GM21528 (cell line): ENCODE data around the gene LSAMP.
"Not testable (repeated sequence)": the region's sequence is repeated elsewhere in the genome, so short reads cannot be mapped to it uniquely, and the experiment has no call there.

Source experiments
- ATAC-seq: cut with Tn5 transposase; IDR thresholded peaks from one replicate; pipeline ENCODE4 v1.9.1; 2021; ENCODE audit warnings: mild to moderate bottlenecking, moderate library complexity; ENCODE audit not compliant: unreplicated experiment, low FRiP score

Gene LSAMP

GRCh38 chr3:116253511-116253910 is 191.8 kb downstream of the LSAMP start:
- ATAC-seq: no peak

DNA sequence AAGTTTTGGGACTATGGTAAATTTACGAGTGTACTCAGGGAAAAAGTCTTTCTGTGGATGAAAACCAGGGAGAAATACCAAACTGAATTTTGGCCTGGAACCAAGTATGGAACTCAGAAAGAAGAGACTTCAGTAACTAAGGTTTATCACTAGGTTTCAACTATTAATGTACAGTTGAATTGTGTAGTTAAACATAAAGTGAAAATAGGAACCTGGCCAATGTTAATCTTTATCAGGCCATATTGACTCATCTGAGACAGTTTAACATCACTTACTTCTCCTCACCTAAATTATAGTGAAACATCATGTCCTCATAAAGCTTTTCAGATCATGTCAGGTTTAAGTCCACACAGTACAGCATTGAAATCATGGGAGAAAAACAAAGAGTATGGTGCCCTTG is 197.7 kb downstream of the LSAMP start:
- ATAC-seq: no peak

GRCh38 chr3:116246406-116246980 is 198.8 kb downstream of the LSAMP start:
- no peak for ATAC-seq

GRCh38 chr3:116242825-116243224 is 202.5 kb downstream of the LSAMP start:
- no peak for ATAC-seq

DNA sequence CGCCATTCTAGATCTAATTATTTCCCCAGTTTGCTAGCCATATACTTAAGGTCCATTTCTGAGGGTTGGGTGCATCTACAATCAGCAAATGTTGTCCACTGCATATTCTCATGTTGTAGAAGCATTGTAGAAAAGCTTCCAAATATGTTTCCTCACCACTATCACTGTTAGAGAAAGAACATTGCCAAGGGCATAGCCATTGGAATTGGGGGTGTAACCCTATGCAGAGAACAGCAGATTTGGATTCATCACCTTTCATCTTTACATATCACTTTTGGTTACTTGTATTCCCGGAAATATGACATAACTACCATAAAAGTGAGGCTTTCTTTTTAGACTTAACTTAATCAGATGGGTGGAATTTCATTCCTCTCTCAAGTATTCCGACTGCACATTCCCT is 203.6 kb downstream of the LSAMP start:
- no peak for ATAC-seq

- ATAC-seq: no peak
These were observed 205.0 kb downstream of the LSAMP start for GRCh38 chr3:116240261-116240660.

- ATAC-seq: no peak
These were observed 206.3 kb downstream of the LSAMP start for GRCh38 chr3:116238846-116239565.

- no peak for ATAC-seq
These were observed 211.5 kb downstream of the LSAMP start for GRCh38 chr3:116233711-116234357.

- ATAC-seq: no peak
These were observed 214.8 kb downstream of the LSAMP start for GRCh38 chr3:116230431-116231020.

GRCh38 chr3:116226266-116226665 is 219.0 kb downstream of the LSAMP start:
- ATAC-seq: no peak

DNA sequence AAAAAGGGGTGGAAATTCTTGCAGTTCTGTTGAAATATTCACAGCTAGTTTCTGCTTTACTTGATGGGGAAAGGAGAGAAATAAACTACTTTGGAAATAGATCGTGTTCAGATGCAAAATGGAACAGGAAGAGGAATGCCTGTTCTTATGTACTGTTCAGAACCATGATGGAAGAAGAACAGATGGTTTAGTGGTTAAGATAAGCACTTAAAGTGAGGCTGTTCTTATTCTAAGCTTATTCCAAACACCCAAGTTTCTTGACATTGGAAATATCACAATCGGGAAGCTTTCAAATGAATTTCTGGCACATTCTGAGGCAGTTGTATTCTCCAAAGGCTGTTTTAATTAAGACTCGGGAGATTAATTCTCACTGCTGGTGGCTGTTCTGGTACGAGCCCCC is 228.5 kb downstream of the LSAMP start:
- ATAC-seq: no peak

DNA sequence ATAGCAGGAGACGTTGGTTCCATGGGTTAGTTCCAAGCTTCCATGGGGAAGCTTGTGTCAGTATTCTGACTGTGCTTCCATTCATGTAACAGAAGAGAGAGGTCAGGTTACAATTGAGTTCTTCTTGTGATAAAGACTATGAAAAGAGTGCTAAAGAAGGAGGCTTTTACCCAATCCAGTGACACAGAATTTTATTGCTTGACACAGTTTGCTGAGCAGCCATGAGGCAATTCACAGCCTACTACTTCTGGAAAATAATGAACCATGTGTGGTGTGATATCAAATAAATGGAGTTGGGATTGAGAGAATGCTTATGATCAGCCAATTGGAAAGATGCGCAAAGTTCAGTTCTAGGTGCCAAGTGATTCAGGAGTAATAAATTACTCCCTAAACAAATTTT is 233.4 kb downstream of the LSAMP start:
- no peak for ATAC-seq

DNA sequence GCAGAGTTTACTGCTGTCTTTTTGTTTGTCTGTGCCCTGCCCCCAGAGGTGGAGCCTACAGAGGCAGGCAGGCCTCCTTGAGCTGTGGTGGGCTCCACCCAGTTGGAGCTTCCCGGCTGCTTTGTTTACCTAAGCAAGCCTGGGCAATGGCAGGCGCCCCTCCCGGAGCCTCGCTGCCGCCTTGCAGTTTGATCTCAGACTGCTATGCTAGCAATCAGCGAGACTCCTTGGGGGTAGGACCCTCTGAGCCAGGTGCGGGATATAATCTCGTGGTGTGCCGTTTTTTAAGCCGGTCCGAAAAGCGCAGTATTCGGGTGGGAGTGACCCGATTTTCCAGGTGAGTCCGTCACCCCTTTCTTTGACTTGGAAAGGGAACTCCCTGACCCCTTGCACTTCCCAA is 236.5 kb downstream of the LSAMP start:
- ATAC-seq: not testable (repeated sequence)

DNA sequence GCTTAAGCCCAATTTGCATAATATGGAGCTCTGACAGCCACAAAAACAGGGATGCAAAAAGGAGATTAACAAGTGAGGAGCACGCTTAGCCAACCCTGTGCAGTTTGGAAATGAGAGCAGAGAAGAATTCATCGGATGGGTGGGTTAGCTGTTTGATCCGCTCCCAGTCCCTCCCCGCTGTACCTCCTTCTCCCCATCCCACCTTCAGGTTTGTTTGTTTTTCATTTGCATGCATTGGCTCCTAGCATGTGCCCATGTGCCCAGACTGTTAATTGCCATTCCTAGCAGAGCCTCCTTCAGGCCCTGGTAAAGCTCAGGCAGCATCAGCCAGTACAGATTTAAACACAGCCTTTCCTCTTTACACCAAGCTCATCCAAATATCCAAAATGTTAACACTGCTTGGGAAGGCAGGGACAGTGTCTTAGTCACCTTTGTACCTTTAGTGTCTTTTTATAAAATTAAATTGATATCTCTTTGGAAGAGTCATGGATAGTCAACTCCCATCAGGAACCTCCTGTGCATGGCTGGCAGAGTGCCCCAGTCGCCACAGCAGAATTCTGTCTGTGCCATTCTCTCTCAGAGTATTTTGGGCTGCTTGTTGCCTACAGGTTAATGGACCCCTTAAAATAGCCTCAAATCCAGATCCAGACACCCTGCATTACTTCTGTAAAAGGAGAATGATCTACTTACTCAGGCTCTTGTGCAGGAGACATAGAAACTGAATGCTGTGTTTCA is 244.2 kb downstream of the LSAMP start:
- no peak for ATAC-seq

GRCh38 chr3:116199063-116199462 is 246.2 kb downstream of the LSAMP start:
- no peak for ATAC-seq

DNA sequence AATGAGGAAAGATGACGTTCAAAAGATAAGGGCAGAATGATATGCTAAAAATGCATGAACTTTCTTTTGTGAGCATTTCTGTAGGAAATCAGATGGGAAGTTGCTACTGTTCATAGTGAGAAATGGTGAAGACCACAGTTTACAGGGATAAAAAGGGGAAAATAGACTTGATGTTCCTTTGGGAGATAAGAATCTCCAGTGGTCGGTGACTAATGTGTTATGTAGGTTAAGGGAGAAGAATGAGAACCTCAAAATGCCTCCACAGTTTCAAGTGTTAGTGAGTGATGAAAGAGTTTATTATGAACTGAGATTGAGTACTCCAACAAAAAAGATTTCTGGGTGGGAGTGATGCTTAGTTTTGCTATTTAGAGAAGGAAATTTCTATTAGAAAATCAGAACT is 247.2 kb downstream of the LSAMP start:
- ATAC-seq: no peak

DNA sequence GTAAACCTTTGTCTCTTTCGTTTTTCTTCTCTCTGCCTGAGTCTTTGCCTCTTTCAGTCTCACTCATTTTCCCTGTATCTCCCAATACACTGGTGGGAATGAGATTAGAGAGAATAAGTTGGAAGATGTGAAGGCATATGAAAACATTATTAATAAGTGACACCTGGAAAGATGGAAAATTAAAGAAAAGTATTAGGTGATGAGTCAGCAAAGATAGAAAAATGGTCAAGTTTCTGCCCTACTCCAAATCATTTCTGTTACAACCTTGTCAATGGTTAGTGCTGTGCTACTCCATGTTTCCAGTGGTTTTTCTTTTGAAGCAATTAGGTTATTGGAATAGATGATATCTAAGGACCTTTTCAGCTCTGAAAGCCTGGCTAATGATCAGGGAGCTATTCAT is 252.8 kb downstream of the LSAMP start:
- no peak for ATAC-seq

GRCh38 chr3:116191409-116191808 is 253.9 kb downstream of the LSAMP start:
- ATAC-seq: no peak

DNA sequence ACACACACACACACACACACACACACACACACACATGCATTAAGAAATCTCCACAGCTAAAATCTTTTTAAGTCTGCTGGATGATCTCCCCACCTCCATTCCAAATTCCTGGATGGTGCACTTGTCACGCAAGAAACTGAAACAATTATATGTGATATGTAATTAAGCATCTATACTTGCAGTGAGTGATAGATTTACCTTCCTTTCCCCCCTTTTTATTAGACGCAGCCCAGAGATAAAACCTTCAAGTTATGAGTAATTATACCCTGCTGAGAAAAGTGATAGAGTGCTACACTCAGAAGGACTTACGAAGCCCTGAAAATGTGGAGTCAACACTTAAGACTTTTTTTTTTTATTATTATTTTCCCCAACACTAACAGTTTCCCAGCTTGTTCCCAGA is 255.2 kb downstream of the LSAMP start:
- no peak for ATAC-seq

DNA sequence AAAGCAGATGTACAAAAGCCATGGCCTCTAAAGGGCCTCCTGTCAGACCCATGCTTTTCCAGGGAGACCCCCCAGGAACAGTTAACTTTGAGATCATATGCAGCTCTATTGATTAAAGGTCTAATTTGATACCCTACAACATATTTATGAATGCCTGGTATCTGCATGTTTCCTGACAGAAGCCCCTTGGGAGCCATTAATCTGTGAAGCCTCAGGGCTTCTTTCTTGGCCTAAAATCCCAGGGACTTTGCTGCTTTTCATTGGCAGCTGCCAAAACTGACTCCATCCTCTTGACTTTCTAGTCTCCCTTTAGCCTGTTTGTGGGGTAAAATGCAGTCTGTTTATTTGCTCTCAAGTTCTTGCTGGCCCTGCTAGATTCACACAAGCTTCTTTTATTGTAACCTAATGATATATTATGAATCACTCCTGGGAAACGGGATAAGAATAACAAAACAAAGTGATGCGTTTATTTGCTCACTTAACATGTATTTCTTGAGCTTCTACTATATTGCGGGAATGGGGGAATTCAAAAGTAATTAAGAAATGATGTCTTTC is 257.0 kb downstream of the LSAMP start:
- ATAC-seq: no peak

DNA sequence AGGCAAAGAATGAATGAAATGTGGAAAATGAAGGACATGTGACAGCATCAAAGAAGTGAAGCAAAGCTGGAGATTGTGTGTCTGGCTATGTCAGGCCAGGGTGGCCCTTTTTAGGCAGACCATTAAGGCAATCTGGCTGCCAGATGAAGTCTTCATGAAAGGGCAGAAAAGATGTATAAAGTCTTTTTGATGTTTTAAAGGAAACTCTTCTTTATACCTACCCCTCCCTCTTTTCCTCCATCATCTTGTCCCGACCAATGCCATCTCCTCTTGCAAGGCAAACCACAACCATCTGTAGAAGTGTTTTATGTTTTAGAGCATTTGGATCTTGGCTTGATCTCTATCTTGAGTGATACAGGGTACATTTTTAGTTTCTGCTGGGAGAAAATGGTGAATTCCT is 259.2 kb downstream of the LSAMP start:
- ATAC-seq: no peak
